ENCODE measurements around the gene CMIP.

Gene CMIP

GRCh38 chr16:81651758-81652718, 207.4 kb downstream of the CMIP start:
- peak overlapping the region; percentile 53 for H3K4me3 ChIP-seq (replicated peaks; ENCODE audit: low read depth, low read length)
- H3K27me3 ChIP-seq (replicated peaks; ENCODE audit: control insufficient read depth, insufficient read depth, low read length) = no peaks in the 10 kb centered on the region
- no peaks in the 10 kb centered on the region for H3K36me3 ChIP-seq (ENCODE audit: control insufficient read depth, insufficient read depth, low read length)
- TF ChIP-seq, protein P1, sequence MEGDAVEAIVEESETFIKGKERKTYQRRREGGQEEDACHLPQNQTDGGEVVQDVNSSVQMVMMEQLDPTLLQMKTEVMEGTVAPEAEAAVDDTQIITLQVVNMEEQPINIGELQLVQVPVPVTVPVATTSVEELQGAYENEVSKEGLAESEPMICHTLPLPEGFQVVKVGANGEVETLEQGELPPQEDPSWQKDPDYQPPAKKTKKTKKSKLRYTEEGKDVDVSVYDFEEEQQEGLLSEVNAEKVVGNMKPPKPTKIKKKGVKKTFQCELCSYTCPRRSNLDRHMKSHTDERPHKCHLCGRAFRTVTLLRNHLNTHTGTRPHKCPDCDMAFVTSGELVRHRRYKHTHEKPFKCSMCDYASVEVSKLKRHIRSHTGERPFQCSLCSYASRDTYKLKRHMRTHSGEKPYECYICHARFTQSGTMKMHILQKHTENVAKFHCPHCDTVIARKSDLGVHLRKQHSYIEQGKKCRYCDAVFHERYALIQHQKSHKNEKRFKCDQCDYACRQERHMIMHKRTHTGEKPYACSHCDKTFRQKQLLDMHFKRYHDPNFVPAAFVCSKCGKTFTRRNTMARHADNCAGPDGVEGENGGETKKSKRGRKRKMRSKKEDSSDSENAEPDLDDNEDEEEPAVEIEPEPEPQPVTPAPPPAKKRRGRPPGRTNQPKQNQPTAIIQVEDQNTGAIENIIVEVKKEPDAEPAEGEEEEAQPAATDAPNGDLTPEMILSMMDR (IDR thresholded peaks at IDR 0.05; ENCODE audit: insufficient read depth, low read length, poor library complexity, severe bottlenecking) = no peak
- no peak for DNase-seq (ENCODE audit: extremely low read depth, insufficient read length)

GRCh38 chr16:81652798-81653505, 208.3 kb downstream of the CMIP start:
- Histone ChIP-seq H3K4me3 (replicated peaks; ENCODE audit: low read depth, low read length) (peak overlapping the region; percentile 53), H3K27me3 (replicated peaks; ENCODE audit: control insufficient read depth, insufficient read depth, low read length) (no peaks in the 10 kb centered on the region), H3K36me3 (ENCODE audit: control insufficient read depth, insufficient read depth, low read length) (no peaks in the 10 kb centered on the region)
- no peak for DNase-seq (ENCODE audit: extremely low read depth, insufficient read length)
- TF ChIP-seq, protein P1 (IDR thresholded peaks at IDR 0.05; ENCODE audit: insufficient read depth, low read length, poor library complexity, severe bottlenecking) = no peak

GRCh38 chr16:81654346-81654745, 209.7 kb downstream of the CMIP start:
- H3K36me3 ChIP-seq (ENCODE audit: control insufficient read depth, insufficient read depth, low read length) = no peaks in the 10 kb centered on the region
- no peaks in the 10 kb centered on the region for H3K27me3 ChIP-seq (replicated peaks; ENCODE audit: control insufficient read depth, insufficient read depth, low read length)
- no peak for DNase-seq (ENCODE audit: extremely low read depth, insufficient read length)
- TF ChIP-seq, protein P1 (IDR thresholded peaks at IDR 0.05; ENCODE audit: insufficient read depth, low read length, poor library complexity, severe bottlenecking) = no peak
- H3K4me3 ChIP-seq (replicated peaks; ENCODE audit: low read depth, low read length) = no peak overlapping the region

- H3K36me3 ChIP-seq (ENCODE audit: control insufficient read depth, insufficient read depth, low read length) = no peaks in the 10 kb centered on the region
- H3K4me3 ChIP-seq (replicated peaks; ENCODE audit: low read depth, low read length) = no peak overlapping the region
- TF ChIP-seq, protein P1 (IDR thresholded peaks at IDR 0.05; ENCODE audit: insufficient read depth, low read length, poor library complexity, severe bottlenecking) = no peak
- no peak for DNase-seq (ENCODE audit: extremely low read depth, insufficient read length)
- H3K27me3 ChIP-seq (replicated peaks; ENCODE audit: control insufficient read depth, insufficient read depth, low read length) = no peaks in the 10 kb centered on the region
These were observed 211.0 kb downstream of the CMIP start for GRCh38 chr16:81655469-81656162.

GRCh38 chr16:81657224-81657623, 212.6 kb downstream of the CMIP start:
- TF ChIP-seq, protein P1 (IDR thresholded peaks at IDR 0.05; ENCODE audit: insufficient read depth, low read length, poor library complexity, severe bottlenecking) = no peak
- Histone ChIP-seq H3K36me3 (ENCODE audit: control insufficient read depth, insufficient read depth, low read length) (no peaks in the 10 kb centered on the region; the same call in none of the 2 replicates), H3K4me3 (replicated peaks; ENCODE audit: low read depth, low read length) (no peak overlapping the region), H3K27me3 (replicated peaks; ENCODE audit: control insufficient read depth, insufficient read depth, low read length) (no peaks in the 10 kb centered on the region)
- DNase-seq (ENCODE audit: extremely low read depth, insufficient read length) = no peak

Measured in GM06990 (cell line).